GM21447 (cell line): ENCODE results near the gene NHSL1.

ENCODE experiments used
- ATAC-seq: cut with Tn5 transposase; IDR thresholded peaks from one replicate; pipeline ENCODE4 v1.9.1; 2021; ENCODE audit not compliant: unreplicated experiment

The NHSL1 gene

DNA sequence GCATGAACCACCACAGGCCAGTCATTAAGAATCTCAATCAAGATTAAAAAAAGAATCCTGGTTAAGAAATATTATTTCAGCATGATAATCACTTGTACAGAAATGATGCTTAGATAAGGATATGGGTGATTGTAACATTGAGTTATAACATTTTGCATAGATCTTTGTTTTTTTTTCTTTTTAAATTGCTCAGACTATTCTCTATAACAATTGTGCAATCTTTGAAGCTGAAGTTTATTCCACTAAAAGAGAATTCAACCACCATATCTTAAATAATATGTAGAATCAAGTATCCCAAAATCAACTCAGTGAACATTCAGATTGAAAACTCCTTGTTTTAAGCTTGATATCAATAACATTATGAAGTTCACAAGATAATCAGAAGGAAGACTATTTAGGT is 122.3 kb downstream of the NHSL1 start:
- ATAC-seq, result no peak

DNA sequence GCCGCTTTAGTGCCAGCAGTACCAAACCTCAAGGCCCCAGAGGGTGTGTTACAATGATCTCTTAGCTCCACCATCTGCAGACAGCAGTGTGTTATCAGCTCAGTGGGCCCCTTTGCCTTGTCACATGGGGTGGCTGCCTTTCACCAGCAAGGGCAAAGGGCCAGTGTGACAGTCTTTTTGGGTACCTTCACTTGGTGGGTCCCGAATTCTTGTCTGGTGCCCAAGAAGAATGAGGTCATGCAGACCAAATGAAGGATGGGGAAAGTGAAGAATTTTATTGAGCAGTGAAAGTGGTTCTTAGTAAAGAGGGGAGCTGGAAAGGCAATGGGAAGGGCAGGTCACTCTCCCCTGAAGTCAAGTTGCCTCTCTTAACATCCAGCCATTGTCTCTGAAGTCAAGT is 124.5 kb downstream of the NHSL1 start:
- no peak for ATAC-seq

DNA sequence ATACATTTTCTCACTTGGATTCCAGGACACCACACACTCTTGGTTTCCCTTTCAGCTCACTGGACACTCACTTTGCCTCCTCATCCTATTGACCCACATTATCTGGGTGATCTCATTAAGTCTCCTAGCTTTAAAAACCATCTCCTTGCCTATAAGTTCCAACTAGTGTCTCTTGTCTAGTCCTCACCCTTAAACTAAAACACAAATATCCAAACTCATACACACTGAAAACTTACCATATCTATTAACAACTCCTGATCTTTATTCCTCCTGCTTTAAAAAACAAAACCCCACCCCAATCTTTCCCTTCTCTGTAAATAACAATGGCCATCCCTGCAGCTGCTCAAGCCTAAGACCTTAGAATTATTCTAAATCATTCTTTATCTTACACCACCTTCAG is 125.1 kb downstream of the NHSL1 start:
- no peak for ATAC-seq

GRCh38 chr6:138372711-138373463 is 126.4 kb downstream of the NHSL1 start:
- ATAC-seq, result no peak
